Inflammatory macrophage treated with lipopolysaccharide for 1 hour (primary cell): ENCODE data around the gene WDR5.

Experiments used
- DNase-seq, 2 donors: peaks; one replicate each; pipeline ENCODE4 v3.0.0-alpha.2; 2020 to 2022

Gene WDR5

DNA sequence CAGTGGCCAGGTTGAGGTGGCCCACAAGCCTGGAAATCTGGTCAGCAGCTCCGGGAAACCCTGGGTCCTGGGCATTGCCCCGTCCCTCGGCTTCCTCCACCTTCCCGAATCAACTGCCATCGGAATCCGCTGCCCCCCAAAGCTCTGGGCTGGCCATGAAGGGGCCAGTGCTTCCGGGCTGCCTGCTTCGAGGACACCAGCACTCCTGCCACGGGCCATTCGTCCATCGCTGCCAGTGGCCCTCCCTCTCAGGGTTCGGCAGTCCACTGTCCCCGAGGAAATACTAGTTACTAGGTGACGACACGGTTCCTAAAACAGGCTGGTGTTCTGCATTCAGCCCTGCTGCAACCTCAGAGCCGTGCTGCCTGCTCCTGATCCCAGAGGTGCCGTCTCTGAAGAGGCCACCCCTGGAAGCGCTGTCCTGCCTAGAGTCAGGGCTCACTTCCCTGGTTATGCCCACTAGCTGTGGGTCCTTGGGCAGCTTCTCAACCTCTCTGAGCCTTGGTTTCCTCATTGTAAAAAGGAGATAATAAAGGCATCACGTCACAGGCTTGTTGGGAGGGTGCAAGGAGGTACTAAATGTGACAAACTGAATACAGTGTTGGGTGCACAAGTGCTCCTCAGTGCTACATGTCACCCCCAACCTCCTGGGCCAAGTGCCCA is 3.5 kb upstream of the WDR5 start:
- no peak for DNase-seq

DNA sequence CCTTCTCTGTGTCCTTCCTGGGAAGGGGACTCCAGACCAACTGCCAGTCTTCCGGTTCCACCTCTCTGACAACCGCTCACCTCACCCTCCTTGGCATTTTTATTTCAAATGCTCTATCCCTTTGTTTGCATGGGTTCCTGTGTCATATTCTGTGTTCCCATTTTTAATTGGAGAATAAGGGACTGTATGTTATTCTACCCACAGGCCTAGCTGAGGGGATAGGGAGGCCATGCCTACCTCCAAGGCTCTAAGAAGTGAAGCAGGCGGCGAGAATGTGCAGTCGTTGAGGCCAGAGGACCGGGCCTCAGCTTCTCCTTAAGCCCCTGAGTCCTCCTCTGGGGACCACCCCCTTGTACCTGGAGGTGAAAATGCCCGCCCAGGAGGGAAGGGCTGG is 936 bp upstream of the WDR5 start:
- DNase-seq, result no peak

DNA sequence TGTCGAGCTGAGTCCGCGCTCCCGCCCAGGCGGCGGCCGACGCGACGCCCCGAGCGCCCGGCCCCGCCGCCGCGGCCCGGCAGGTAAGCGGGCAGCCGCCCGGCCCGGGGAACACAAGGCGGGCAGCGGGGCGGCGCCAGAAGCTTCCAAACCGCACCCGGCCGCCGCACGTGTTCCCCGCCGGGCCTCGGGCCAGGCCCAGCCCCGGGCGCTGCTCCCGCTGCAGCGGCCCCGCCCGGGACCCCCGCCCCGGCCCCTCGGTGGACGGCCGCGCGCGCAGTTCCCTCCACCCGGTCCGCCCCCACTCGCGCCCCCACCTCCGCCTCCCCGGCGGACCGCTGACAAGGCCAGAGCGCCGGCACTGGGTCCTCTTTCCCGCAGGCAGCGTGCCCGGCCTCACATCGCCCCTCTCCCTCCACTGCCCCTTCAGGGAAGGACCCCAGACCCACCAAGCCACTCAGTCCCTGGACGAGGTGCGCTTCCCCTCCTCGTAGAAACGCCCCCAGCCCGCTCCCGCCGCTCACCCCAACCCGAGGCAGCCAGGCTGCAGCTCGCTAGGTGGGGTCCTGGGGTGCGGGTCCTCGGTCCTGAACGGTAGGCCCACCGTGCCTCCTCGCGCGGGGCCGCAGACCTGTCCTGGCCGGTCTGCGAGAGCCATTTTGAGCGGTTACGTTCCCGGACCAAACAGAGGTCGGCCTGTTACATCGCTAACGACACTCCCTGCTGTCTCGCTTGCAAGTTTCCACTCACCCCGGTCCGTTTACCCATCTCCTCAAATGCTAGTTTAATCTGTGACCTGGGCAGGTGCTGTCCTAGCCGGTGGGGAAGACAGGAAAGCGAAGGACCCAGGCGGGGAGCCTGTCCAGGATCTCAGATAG is 475 bp downstream of the WDR5 start:
- peak in 1 of 2 donors; percentile 14 for DNase-seq

DNA sequence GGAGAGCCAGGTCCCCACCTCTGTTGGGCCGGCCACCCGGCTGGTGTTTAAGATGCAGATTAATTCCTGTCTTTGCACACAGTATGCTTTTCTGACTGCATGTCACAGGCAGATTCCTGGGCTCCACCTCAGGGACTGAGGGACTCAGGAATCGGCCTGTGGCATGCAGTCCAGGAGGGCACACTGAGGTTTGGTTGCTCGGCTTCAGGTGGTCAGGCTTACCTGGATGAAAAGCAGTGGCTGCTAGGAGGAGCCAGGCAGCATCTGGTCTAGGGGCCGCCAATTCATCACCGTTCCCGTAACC is 1.1 kb downstream of the WDR5 start:
- DNase-seq, result no peak

DNA sequence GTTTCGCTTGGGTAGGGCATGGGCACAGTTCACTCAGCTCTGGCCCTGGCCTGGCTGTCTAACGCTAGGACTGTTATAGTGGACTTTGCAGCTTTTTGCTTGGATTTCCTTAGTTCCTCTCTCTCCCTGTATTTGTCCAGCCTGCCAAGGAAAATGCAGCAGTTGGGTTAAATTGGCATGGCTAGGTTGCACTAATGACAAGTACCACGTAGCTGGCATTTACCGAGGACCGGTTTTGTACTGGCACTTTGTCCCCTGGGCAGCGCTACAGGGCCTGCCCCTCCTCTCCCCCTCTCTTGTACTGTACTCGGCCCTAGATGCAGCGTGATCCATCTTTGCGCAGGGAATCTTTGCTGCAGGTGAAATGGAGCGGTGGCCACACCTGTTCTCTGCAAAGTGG is 2.4 kb downstream of the WDR5 start:
- DNase-seq, result no peak

DNA sequence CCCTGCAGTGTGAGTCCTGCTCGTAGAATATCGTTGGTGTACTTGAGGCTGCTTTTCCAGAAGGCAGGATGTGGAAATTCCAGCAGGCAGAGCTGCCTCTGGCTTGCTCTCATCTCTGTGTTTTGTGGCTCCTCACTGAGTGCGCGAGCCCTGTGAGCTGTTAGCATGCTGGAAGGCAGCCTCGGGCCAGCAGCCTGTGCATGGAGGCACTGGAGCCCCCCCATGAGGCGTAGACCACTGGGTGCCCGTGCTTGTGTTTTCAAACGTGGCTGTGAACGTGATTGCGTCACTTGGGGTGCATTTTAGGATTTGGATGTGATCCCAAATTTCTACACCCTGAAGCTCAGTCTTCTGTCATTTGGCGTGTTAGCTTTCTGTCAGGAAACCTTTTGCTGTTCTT is 3.2 kb downstream of the WDR5 start:
- no peak for DNase-seq

DNA sequence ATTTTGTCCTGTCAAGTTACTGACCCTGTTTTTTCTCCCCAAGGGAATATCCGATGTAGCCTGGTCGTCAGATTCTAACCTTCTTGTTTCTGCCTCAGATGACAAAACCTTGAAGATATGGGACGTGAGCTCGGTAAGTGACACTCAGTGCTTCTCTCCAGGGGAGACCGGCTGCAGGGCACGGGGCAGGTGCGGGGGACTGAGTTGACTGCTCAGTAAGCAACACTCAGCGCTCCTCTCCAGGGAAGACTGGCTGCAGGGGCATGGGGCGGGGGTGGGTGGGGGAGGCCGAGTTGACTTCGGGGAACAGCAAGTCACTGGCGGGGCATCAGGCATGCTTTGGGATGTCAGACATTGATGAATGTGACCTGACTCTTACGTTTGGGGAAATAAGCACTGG is 6.0 kb downstream of the WDR5 start:
- DNase-seq, result no peak

DNA sequence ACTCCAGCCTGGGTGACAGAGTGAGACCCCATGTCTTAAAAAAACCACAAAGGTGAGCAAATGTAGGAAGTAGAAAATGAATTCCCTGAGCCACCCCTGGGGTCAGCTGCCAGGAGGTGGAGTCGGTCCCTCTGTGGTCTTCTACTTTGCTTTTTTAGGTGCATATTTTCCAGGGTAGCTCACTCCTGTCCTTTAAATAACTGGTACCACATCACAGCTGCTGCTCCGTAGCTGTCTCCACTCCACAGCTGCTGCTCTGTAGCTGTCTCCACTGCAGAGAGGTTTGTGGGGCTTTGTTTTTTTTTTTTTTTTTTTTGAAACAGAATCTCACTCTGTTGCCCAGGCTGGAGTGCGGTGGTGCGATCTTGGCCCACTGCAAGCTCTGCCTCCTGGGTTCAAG is 8.9 kb downstream of the WDR5 start:
- DNase-seq, result no peak

DNA sequence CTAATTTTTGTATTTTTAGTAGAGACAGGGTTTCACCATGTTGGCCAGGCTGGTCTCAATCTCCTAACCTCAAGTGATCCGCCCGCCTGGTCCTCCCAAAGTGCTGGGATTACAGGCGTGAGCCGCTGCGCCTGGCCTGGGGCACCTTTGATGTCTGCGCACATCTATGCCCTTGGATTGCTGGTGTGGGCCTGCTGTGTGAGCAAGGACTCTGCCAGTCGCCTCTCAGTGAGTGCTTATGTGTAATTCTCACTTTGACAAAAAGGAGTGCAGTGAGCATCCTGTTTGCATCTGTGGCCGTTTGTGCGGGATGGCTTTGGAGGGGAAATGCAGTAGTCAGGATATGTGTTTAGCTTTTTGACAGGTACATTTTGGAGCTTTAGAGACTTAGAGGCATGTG is 9.4 kb downstream of the WDR5 start:
- no peak for DNase-seq

DNA sequence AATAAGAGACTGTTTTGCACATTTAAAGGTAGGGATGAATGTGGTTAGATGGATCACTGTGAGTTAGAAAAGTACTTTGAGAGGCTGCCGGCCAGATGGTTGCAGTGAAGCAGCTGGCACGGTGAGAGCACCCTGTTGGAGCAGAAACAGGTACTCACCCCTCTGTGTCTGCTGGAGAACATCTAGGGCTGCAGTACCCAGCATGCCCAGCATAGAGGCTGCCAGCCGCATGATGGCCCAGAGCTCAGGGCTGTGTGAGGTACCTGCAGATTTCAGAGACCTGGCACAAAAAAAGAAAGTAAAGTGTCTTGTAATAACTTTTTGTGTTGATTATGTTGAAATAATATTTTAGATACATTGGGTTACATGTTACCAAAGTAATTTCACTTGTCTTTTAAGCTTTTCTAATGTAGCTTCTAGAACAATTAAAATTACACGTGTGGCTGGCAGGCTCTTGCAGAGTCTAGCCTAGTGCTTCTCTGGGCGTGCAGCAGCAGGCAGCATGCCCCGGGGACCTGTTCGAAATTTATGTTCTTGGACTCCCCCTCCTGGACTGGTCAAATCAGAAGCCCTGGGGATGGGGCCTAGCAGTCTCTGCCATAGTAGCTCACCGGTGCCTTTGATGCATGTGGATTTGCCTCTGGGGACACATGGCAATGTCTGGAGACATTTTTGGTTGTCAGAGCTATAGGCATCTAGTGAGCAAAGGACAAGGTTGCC is 11.1 kb downstream of the WDR5 start:
- DNase-seq, result no peak

DNA sequence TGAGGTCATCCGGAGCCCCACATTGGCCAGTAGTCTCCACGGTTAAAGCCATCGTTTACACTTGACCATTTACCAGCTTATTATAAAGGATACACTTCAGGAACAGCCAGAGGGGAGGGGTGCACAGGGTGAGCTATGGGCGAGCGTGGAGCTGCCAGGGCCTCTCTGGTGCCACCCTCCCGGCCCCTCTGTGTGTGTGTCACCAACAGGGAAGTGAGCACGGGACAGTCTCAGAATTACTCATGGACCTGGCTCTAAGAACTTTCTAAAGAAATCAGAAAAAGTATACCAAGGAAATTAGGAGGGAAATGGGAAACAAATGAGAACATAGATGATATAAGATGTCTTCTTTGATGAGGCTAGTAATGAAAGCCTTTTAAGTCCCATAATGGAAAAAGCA is 13.5 kb downstream of the WDR5 start:
- DNase-seq, result no peak

DNA sequence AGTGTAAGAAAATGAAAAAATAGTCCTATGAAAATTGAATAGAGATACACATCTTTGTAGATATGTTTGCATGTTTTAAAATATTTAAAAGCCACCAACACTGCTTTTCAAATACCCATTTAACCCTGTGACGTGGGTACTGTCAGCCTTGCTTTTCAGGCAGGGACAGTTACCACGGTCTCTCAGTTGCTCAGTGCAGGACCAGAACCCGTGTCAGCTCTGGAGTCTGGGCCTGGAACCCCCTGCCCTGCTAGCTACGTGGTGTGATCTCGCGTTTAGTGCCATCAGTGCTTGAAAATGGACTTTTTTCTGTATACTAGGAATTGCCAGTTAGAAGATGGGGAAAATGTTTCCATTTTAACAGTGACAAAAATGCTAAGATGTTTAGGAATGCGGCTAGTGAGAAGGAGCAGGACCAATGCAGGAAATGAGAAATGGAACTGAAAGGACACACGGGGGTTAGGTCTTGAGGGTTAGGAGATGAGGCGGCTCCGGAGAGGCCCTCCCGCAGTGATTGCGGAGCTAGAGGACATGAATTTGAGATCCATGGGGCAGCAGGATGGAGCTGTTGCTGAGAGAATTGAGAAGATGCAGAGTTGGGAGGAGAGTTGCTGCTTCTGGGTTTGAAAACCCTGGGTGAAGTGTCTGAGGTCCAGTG is 14.8 kb downstream of the WDR5 start:
- DNase-seq, result no peak

DNA sequence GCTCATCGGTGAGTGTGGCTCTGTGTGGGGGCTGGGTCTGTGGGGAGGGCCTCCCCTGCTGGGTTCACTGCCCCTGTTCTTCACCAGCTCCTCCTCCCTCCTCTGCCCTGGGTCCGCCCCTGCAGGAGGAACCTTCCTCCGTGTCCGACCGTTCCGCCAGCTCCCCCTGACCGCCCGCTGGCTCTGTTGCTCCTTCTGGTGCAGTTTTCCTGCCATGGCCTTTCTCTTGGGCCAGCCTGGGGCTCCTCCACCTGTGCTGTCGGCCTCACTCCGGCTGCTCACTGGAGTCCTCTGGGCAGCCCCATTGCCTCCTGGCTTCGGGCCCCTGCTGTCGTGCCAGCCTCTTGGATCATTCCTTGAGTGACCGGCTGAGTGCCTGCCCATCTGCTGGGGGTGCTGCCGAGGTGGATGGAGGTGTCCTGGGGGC is 16.2 kb downstream of the WDR5 start:
- DNase-seq, result no peak

DNA sequence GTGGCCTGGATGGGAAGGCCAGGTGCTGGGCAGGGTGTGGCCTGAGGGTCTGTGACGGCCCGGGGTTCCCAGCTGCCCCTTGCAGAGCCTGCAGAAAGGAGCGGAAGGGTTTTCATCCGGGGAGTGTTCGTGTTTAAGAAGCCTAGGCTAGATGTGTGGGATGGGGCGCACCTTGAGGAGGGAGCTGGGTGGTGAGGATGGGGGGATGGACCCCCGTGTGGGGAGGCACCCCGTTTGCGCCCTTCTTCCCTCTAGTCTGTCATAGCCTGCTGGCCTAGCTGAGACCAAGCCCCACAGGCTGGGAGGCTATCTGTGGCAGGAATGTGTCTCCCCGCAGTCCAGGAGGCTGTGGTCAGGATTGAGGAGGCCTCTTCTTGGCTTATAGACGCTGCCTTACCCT is 16.6 kb downstream of the WDR5 start:
- DNase-seq, result no peak

DNA sequence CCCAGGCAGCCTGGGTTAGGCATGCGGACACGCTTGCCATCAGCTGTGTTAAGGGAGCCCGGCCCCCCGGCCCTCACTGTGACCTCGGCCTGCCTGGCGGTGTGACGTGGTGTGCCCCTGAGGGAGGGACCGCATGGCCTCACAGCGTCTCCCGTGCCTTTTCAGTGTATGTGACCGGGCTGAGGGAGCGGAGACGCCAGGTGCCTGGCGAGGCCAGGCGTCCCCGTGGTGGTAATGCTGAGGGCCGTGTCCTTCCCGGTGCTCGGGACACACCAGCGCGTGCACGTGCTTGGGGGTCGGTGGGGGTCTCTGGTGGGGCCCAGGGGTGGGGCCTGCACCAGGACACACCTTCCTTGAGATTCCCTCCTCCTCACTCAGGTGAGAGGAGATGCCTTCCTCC is 17.6 kb downstream of the WDR5 start:
- no peak for DNase-seq

DNA sequence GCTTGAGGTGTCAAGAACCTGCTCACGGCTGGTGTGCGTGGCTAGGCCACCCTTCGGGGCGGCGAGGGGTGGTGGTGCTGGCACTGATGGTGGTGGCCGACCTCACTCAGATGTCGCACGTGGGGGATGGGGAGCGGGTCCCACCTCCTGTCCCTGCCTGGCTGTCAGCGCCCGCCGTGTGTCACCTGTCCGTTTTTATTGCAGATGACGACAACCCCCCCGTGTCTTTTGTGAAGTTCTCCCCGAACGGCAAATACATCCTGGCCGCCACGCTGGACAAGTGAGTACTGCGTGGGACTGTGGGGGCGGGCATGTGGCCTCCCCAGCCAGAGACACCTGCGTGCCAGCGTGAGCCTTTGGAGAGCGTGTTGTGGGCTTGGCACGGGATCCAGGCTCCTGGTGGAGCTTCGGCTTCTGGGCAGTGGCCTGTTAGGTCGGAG is 18.4 kb downstream of the WDR5 start:
- DNase-seq, result no peak

DNA sequence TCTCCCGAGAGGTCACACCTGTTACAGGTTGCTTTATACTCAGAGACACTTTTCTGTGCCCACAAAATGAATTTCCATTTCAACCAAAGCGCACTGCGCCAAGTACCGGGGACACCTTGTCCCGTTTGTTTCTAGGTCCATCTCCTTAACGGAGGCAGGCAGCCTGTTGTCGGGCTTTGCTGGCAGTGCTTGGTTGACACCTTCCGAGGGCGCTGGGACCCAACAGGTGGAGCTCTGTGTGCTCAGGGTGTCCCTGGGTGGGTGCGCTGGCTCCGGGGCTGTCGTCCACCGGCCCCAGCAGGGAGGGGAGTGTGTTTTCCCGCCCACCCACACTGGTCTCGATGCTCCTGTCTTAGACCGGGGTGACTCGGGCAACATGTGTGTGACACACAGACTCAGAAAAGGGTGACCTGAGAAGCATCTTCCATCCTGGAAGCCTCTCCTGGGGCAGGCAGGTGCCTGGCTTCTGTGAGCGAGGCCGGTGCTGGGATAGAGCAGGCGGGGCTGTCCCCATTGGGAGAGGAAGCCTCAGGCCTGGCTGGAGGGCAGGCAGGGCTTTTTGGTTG is 20.0 kb downstream of the WDR5 start:
- no peak for DNase-seq

DNA sequence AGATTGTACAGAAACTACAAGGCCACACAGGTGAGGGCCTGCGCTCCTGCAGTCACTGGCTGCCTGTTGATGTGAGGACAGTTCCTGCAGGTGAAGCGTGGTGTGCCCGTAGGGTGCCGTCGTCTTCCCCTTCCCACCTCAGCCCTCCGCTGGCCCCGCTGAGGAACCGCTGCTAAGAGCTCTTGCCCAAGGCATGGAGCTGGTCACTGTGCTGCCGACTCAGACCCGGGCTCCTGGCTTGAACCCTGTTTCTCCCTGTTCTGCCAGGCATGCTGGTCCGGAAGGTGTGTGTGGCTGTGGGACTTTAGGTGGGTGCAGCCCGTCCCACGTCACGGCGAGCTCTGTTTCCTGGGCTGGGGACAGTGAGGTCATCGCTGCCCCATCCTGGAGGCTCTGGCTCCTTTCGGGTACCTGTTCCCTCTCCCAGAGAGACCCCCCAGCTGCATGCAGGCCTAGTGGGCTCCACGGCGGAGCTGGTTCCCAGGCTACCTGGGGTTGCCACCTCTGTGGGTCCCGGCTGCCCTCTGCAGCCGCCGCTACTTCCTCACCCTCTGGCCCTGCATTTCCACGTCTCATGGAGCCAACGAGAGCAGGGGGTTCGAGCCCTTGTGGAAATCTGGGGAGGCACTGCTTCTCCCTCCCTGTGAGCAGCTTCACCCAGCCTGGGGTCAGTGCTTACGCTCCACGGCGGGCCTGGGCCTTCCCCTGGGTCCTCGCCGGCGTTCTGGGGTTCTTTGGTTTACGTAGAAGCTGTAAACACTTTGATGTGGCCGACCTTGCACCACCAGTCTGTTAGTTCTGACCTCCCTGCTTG is 20.9 kb downstream of the WDR5 start:
- DNase-seq, result no peak

DNA sequence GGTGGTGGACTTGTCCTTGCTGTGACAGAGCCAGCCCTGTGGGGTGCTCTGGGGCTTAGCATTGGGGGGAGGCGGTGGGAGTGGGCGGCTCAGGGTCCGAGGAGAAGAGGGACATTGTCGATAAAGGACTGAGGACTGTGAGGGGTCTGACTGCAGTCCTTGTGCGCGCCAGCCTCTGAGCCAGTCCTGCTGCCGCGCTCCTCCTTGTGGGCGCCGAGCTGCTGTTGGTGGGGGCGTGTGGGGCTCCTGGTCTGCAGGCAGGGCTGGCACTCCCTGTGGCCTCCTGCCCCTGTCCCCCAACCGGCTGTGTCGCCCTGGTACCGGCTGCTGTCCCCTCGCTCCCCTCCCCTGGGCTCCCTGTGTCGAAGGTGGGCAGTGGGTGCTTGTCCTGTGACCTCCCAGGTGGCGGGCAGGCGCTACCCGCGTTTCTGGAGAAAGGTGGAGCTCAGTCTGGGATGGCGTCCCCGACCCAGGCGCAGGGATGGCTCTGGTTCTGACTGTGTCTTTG is 21.6 kb downstream of the WDR5 start:
- DNase-seq, result no peak

DNA sequence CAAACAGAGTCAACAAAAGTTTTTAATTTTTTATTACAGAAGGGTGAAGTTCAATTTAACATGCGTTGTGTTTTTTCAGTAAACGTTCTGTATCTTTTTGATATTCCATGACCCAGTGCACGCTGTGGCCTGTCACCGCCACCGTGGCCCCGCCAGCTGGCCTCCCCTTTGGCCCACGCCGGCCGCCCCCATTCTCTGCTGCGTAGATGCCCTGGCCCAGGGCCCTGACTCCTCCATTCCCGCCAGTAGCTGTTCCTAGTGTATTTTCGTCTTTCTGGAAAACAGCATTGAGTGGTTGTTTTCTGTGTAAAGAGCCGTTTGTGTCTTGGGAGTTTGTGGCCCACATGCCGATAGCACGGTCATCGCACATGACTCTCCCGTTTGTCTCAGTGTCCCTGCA is 22.4 kb downstream of the WDR5 start:
- DNase-seq, result no peak

DNA sequence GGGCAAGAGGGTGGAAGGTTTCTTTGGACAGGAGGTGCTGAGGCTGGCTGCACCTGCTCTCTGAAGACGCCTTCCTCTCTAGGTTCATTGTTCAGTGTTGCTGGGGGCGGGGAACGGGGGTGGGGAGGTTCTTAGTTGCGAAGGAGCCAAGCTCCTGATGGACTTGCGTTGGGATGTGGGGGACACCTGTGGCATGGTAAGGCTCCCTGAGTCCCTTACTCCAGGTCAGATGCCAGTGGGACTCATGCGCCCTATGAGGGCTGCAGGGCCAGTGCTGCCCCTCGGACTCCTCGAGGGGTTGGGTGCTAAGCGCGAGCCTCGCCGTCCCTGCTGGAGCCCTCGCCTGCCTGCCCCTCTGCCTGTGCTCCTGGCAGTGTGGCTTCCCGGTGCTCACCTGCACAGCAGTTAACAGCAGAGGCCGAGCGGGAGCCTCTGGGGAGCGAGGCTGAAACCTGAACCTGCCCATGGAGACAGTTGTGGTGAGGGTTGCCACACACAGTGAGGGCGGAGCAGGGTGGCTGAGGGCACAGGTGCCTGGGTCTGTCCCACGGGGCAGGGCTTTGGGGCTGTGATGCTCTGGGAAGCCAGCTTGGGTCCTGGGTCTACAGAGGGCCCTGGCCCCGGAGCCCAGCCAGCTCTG is 23.0 kb downstream of the WDR5 start:
- DNase-seq, result no peak
